Hepatocyte (in vitro differentiated cells): Measurements from ENCODE around the gene INHBA. TPM values are rescaled to one million over a fixed set of nuclear protein-coding genes. Genes with fewer than 3 reads are reported as not detected.

Source experiments
- DNase-seq: peaks from one replicate; pipeline ENCODE4 v3.0.0-alpha.2; 2016; ENCODE audit warnings: low spot score
- H2AFZ ChIP-seq: fragments of 200-600 bp; sonication (generic); 2 replicates; pipeline ENCODE4 v1.6.0; 2016; ENCODE audit warnings: antibody characterized with exemption, mild to moderate bottlenecking
- H3K27ac ChIP-seq: fragments of 200-600 bp; sonication (generic); 2 replicates; pipeline ENCODE4 v1.5.1; 2016; ENCODE audit warnings: mild to moderate bottlenecking
- H3K27me3 ChIP-seq: fragments of 200-600 bp; sonication (generic); 2 replicates; pipeline ENCODE4 v1.6.1; 2016
- H3K36me3 ChIP-seq: fragments of 200-600 bp; sonication (generic); replicated peaks from 2 replicates; pipeline ENCODE4 v1.5.1; 2016; ENCODE audit warnings: low read depth; ENCODE audit not compliant: insufficient read depth
- H3K4me1 ChIP-seq: fragments of 200-600 bp; sonication (generic); 2 replicates; pipeline ENCODE4 v1.5.1; 2016; ENCODE audit warnings: mild to moderate bottlenecking, moderate library complexity; ENCODE audit not compliant: insufficient read depth
- H3K4me2 ChIP-seq: fragments of 200-600 bp; sonication (generic); 2 replicates; pipeline ENCODE4 v1.6.0; 2016
- H3K4me3 ChIP-seq: fragments of 200-600 bp; sonication (generic); 2 replicates; pipeline ENCODE4 v1.5.1; 2016; ENCODE audit warnings: mild to moderate bottlenecking
- H3K79me2 ChIP-seq: fragments of 200-600 bp; sonication (generic); 2 replicates; pipeline ENCODE4 v1.6.0; 2017; ENCODE audit warnings: mild to moderate bottlenecking
- H3K9me2 ChIP-seq: fragments of 200-600 bp; sonication (generic); replicated peaks from 2 replicates; pipeline ENCODE4 v1.6.0; 2017; ENCODE audit warnings: mild to moderate bottlenecking; ENCODE audit not compliant: insufficient read depth
- H3K9me3 ChIP-seq: fragments of 200-600 bp; sonication (generic); 2 replicates; pipeline ENCODE4 v1.5.1; 2016; ENCODE audit warnings: low read depth, mild to moderate bottlenecking
- H4K20me1 ChIP-seq: fragments of 200-600 bp; sonication (generic); 2 replicates; pipeline ENCODE4 v1.6.0; 2016; ENCODE audit warnings: mild to moderate bottlenecking; ENCODE audit not compliant: insufficient read depth, poor library complexity, severe bottlenecking
- EZH2 ChIP-seq: fragments of 200-600 bp; sonication (generic); IDR thresholded peaks from 2 replicates; pipeline ENCODE4 v1.6.1; 2016; ENCODE audit warnings: antibody characterized with exemption, mild to moderate bottlenecking, borderline replicate concordance
- EZH2phosphoT487 ChIP-seq: fragments of 200-600 bp; sonication (generic); IDR thresholded peaks from one replicate; pipeline ENCODE4 v1.6.1; 2018; ENCODE audit warnings: antibody characterized with exemption, mild to moderate bottlenecking, low read depth, moderate library complexity; ENCODE audit not compliant: unreplicated experiment, severe bottlenecking
- WGBS: methylation state at CpG from one replicate; pipeline ENCODE4 v1.1.6; 2016; ENCODE audit warnings: low lambda C conversion rate; ENCODE audit errors: missing lambda C conversion rate; 5-methylcytosine and 5-hydroxymethylcytosine counted together
- polyA plus RNA-seq: library from polyadenylated mRNA; unstranded; fragments of >200 nt; fragmentation: Nextera tagmentation; extraction: Ambion mirVana; gene quantifications from 2 replicates; pipeline ENCODE4 v1.2.1, GENCODE V29; 2016
- total RNA-seq: library from RNA; depleted of rRNA; stranded (reverse); fragments of >200 nt; gene quantifications from 2 replicates; pipeline ENCODE4 v1.2.3, GENCODE V29; 2014
- TF ChIP-seq, protein P1 (sequence below): fragments of 200-600 bp; sonication (generic); IDR thresholded peaks from 2 replicates; pipeline ENCODE4 v1.5.1; 2016; ENCODE audit warnings: antibody characterized with exemption, mild to moderate bottlenecking; ENCODE audit not compliant: poor library complexity

Gene INHBA
- total RNA-seq, result 8.2 and 10.8 TPM in 2 replicates
- 7.0 and 9.4 TPM in 2 replicates for polyA plus RNA-seq

DNA sequence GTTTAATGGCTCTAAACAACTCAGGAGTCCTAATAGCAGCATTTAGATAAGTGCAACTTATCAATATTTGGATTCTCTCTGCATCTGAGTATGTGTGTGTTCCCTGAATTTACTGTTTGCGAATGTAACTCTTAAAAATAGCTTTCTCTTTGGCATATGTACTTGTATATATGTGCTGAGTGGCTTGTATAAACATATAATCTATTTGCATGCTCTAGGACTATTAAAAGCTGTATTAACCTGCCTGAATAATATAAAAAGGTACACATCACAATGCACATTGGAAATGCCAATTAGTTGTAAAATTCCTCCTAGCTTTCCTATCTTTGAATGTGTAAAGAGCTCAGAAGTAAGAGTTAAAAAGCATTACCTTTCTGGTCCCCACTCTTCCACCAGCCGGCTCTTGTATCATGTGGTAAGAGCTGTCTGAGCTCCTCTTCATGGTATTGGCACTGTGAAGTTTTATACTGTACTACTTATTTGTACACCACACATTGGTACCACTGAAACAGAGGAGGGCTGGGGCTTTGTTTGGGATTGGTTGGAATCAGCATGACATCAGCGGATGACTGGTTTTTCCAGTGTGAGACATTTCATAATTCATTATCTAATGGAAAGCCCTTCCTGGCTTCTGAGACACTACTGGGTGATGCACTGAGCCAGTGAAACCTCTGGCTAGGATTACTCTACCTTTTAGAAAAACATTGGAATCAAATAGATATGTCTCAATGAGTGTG is at the start of gene INHBA:
Gene INHBA (minus strand): TSS at position 456 of the 737 bp plus-strand sequence. CDS start 2,716 bp downstream, outside the sequence.
- Histone ChIP-seq H3K4me2 (peak within 1 kb of the TSS; percentile 70), H3K27ac (peak within 1 kb of the TSS; percentile 53), H3K36me3 (no peaks in the 10 kb centered on the region), H3K9me3 (no peaks in the 10 kb centered on the region), H4K20me1 (no peaks in the 10 kb centered on the region), H2AFZ (no peak within 1 kb of the TSS), H3K27me3 (peaks cover 29% of the 10 kb centered on the region), H3K9me2 (no peaks in the 10 kb centered on the region), H3K79me2 (peaks cover 2% of the 10 kb centered on the region), H3K4me1 (peaks cover 5% of the 10 kb centered on the region), H3K4me3 (peak within 1 kb of the TSS; percentile 14)
- WGBS, result 55% methylated on average over 3 of the region's 3 CpGs
- TF ChIP-seq, protein P1, sequence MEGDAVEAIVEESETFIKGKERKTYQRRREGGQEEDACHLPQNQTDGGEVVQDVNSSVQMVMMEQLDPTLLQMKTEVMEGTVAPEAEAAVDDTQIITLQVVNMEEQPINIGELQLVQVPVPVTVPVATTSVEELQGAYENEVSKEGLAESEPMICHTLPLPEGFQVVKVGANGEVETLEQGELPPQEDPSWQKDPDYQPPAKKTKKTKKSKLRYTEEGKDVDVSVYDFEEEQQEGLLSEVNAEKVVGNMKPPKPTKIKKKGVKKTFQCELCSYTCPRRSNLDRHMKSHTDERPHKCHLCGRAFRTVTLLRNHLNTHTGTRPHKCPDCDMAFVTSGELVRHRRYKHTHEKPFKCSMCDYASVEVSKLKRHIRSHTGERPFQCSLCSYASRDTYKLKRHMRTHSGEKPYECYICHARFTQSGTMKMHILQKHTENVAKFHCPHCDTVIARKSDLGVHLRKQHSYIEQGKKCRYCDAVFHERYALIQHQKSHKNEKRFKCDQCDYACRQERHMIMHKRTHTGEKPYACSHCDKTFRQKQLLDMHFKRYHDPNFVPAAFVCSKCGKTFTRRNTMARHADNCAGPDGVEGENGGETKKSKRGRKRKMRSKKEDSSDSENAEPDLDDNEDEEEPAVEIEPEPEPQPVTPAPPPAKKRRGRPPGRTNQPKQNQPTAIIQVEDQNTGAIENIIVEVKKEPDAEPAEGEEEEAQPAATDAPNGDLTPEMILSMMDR, result no peak
- no peak for TF ChIP-seq EZH2
- TF ChIP-seq EZH2phosphoT487, result no peak
- peak; percentile 61 for DNase-seq

DNA sequence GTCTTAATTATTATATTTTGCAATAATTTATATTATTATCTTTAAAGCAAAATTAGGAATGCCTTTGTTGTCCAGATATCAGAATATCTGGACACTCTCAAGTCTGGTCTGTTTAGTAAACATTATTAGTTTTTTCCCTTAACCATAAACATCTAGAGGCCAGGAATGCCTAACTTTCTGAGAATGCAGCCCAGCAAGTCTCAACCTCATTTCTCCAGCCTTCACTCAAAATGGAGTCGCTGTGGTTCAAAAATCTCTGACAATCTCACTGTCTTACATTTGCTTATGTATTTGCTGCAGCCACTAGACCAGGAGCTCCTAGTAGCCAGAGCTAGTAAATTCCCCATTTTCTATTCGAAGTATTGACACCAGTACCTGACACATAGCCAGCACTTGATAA is 49.7 kb upstream of the INHBA start:
- no peaks in the 10 kb centered on the region for H3K27me3 ChIP-seq
- H3K9me3 ChIP-seq, result peaks cover 20% of the 10 kb centered on the region
- no peak overlapping the region for H3K4me2 ChIP-seq
- H3K4me1 ChIP-seq, result no peaks in the 10 kb centered on the region
- H3K4me3 ChIP-seq, result no peak overlapping the region
- no peak overlapping the region for H3K27ac ChIP-seq
- H2AFZ ChIP-seq, result no peak overlapping the region
- no peak for DNase-seq
- no peaks in the 10 kb centered on the region for H4K20me1 ChIP-seq
- no peaks in the 10 kb centered on the region for H3K79me2 ChIP-seq
- 82% methylated on average over 2 of the region's 2 CpGs for WGBS
- no peaks in the 10 kb centered on the region for H3K36me3 ChIP-seq
- H3K9me2 ChIP-seq, result no peaks in the 10 kb centered on the region
- TF ChIP-seq, protein P1, result no peak
- TF ChIP-seq EZH2phosphoT487, result no peak
- TF ChIP-seq EZH2, result no peak

DNA sequence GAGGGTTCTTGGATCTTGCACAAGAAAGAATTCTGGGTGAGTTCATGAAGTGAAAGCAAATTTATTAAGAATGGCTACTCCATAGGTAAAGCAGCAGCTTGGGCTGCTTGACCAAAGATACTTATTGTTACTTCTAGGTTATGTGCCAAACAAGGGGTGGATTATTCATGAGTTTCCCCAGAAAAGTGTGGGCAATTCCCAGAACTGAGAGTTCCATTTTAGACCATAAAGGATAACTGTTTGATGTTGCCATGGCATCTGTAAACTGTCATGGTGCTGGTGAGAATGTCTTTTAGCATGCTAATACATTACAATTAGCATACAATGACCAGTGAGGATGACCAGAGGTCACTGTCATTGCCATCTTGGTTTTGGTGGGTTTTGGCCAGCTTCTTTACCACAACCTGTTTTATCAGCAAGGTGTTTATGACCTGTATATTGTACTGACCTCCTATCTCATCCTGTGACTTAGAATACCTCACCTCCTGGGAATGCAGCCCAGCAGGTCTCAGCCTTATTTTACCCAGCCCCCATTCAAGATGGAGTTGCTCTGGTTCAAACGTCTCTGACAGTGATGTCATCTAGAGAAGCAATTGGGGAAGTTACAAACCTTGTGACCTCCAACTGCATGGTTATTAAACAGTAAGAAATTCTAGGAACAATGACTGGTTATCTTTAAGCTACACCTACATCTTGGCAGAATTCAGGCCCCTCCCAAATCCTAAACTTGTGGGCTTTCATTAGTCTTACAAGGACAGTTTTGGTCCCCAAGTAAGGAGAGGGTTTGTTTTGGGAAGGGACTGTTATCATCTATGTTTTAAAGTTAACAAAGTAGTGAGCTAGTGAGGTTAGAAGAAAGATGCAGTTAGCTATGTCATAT is 48.0 kb upstream of the INHBA start:
- WGBS, result 56% methylated on average over 1 of the region's 1 CpG
- Histone ChIP-seq H3K9me3 (peaks cover 7% of the 10 kb centered on the region), H3K4me3 (no peak overlapping the region), H3K9me2 (no peaks in the 10 kb centered on the region), H3K4me1 (no peaks in the 10 kb centered on the region), H3K27ac (no peak overlapping the region), H3K4me2 (no peak overlapping the region), H2AFZ (no peak overlapping the region), H3K79me2 (no peaks in the 10 kb centered on the region), H3K27me3 (no peaks in the 10 kb centered on the region), H3K36me3 (no peaks in the 10 kb centered on the region), H4K20me1 (no peaks in the 10 kb centered on the region)
- no peak for TF ChIP-seq EZH2
- TF ChIP-seq, protein P1, result no peak
- TF ChIP-seq EZH2phosphoT487, result no peak
- no peak for DNase-seq
